Psoas muscle (tissue), 8 donors: Measurements from ENCODE around the gene NPRL2. TPM values are rescaled to one million over a fixed set of nuclear protein-coding genes. Genes with fewer than 3 reads are reported as not detected.

Experiments used
- ATAC-seq, 4 donors: fragments of 200-7000 bp; cut with Tn5 transposase; one replicate each; pipeline ENCODE4 v1.9.1; 2020; ENCODE audit warnings: moderate library complexity in 3 of 4, mild to moderate bottlenecking in 2 of 4
- DNase-seq, 2 donors: peaks; one replicate each; pipeline ENCODE4 v3.0.0-alpha.2; 2020
- H3K27ac ChIP-seq: fragments of 200-600 bp; one replicate; pipeline ENCODE4 v1.8.0; 2022
- H3K27me3 ChIP-seq, 3 donors: fragments of 200-600 bp in 1 of 3; one replicate each; pipeline versions ENCODE4 v1.6.1 to v1.8.0; 2013 to 2022; ENCODE audit warnings: low read length in 2 of 3, mild to moderate bottlenecking in 2 of 3, moderate library complexity in 1 of 3; ENCODE audit not compliant: insufficient read depth in 3 of 3
- H3K36me3 ChIP-seq, 2 donors: fragments of 200-600 bp in 1 of 2; one replicate each; pipeline versions ENCODE4 v1.6.1 to v1.8.0; 2013 to 2022; ENCODE audit warnings: low read depth in 1 of 2, mild to moderate bottlenecking in 1 of 2, moderate library complexity in 1 of 2; ENCODE audit not compliant: insufficient read depth in 1 of 2
- H3K4me1 ChIP-seq: fragments of 200-600 bp; one replicate; pipeline ENCODE4 v1.8.0; 2022
- H3K4me3 ChIP-seq: fragments of 200-600 bp; one replicate; pipeline ENCODE4 v1.8.0; 2022; ENCODE audit warnings: mild to moderate bottlenecking
- H3K9me3 ChIP-seq: fragments of 200-600 bp; one replicate; pipeline ENCODE4 v1.8.0; 2022
- CTCF ChIP-seq: fragments of 200-600 bp; IDR thresholded peaks from one replicate; pipeline ENCODE4 v1.8.0; 2022; ENCODE audit warnings: antibody characterized with exemption
- WGBS, 3 donors: extraction: QIAGEN DNeasy Blood & Tissue Kit; methylation state at CpG; one replicate each; pipeline versions ENCODE4 v1.1.6 to v1.1.7; 2013; 5-methylcytosine and 5-hydroxymethylcytosine counted together
- intact Hi-C, 2 donors: fragments of 100-400 bp; cut with DNase I; formaldehyde crosslinking; loops; one replicate each; pipeline versions ENCODE4 v1.11.0 to v1.14.2; 2022
- polyA plus RNA-seq, 3 donors: library from polyadenylated mRNA; stranded (reverse); fragments of 200-250 nt; gene quantifications; one replicate each; pipeline ENCODE4 v1.2.3, GENCODE V29; 2013
- total RNA-seq, 4 donors: library from RNA; stranded (reverse); fragmentation: NEBNext Ultra II Directional in 2 of 4; extraction: Animal tissue kit (Norgen Biotek cat#: 25700) in 2 of 4; gene quantifications; one replicate each; pipeline versions ENCODE4 v1.2.1 to v1.2.4, GENCODE V29; 2021 to 2023
- donor health status: healthy with polysubstance abuse.
- donor health status: DM: no; HTN: no; CAD: no; lungs with moderate emphysema.
- donor health status: Bipolar disorder and iron deficiency.
- donor health status: healthy.
- donor health status: DM: yes; HTN: yes; CAD: no.
- donor health status: DM: no; HTN: no; CAD: no.
- donor health status: DM: no; HTN: no; CAD: no.
- donor health status: DM: yes; HTN: yes; CAD: no.

NPRL2 gene
- total and polyA plus RNA-seq, 7 donors: 16.1 to 36.6 (median 21.6) TPM

- Histone ChIP-seq H3K27me3 (no peaks in the 10 kb centered on the region), H3K9me3 (no peaks in the 10 kb centered on the region), H3K4me3 (no peak overlapping the region), H3K4me1 (peaks cover 36% of the 10 kb centered on the region), H3K36me3 (peaks cover 0 to 6% of the 10 kb centered on the region in 2 donors), H3K27ac (no peak overlapping the region)
- ATAC-seq (no peak), DNase-seq (no peak)
- TF ChIP-seq CTCF: no peak
- WGBS, 3 donors: 87 to 100% (median 96%) methylated on average over 2 of the region's 2 CpGs
- intact Hi-C loops: no loop called here
These were observed 53.2 kb downstream of the NPRL2 start for GRCh38 chr3:50297384-50297775.

Other genes starting within 250 kb of the NPRL2 start
- gene SEMA3F, start 195.5 kb downstream of the NPRL2 start, total RNA-seq: 10 to 100 TPM in 3 of 4 donors, 1 to 10 TPM in 1; 7.0 to 13.7 (median 12.3) TPM
- 1 to 10 TPM; 4.7 to 7.6 (median 6.8) TPM for gene SEMA3F, start 195.5 kb downstream of the NPRL2 start, polyA plus RNA-seq
- gene GNAT1, start 159.2 kb downstream of the NPRL2 start, total RNA-seq: not detected
- not detected for gene GNAT1, start 159.2 kb downstream of the NPRL2 start, polyA plus RNA-seq
- gene SLC38A3, start 145.5 kb downstream of the NPRL2 start, total RNA-seq: 10 to 100 TPM in 1 of 4 donors, 1 to 10 TPM in 3; 1.7 to 12.7 (median 5.4) TPM
- 1 to 10 TPM in 2 of 3 donors, under 1 TPM in 1; 0.12 to 4.5 (median 1.3) TPM for gene SLC38A3, start 145.5 kb downstream of the NPRL2 start, polyA plus RNA-seq
- 10 to 100 TPM; 55.5 to 93.9 (median 74.8) TPM for gene GNAI2, start 114.6 kb downstream of the NPRL2 start, total RNA-seq
- 10 to 100 TPM; 39.4 to 57.6 (median 50.7) TPM for gene GNAI2, start 114.6 kb downstream of the NPRL2 start, polyA plus RNA-seq
- gene SEMA3B, start 81.6 kb downstream of the NPRL2 start, total RNA-seq: 1 to 10 TPM; 3.1 to 6.8 (median 4.3) TPM
- 1 to 10 TPM; 2.1 to 3.4 (median 2.2) TPM for gene SEMA3B, start 81.6 kb downstream of the NPRL2 start, polyA plus RNA-seq
- 10 to 100 TPM in 1 of 4 donors, 1 to 10 TPM in 2, under 1 TPM in 1; 0.84 to 13.1 (median 1.1) TPM for gene LSMEM2, start 71.7 kb downstream of the NPRL2 start, total RNA-seq
- gene LSMEM2, start 71.7 kb downstream of the NPRL2 start, polyA plus RNA-seq: 1 to 10 TPM in 1 of 3 donors, under 1 TPM in 2; 0.61 to 1.6 (median 0.66) TPM
- gene IFRD2, start 58.3 kb downstream of the NPRL2 start, total RNA-seq: 100 to 1,000 TPM in 3 of 4 donors, 10 to 100 TPM in 1; 77.2 to 145 (median 119) TPM
- gene IFRD2, start 58.3 kb downstream of the NPRL2 start, polyA plus RNA-seq: 100 to 1,000 TPM; 129 to 175 (median 151) TPM
- 1 to 10 TPM in 1 of 4 donors, under 1 TPM in 3; 0.28 to 2.1 (median 0.65) TPM for gene HYAL3, start 51.4 kb downstream of the NPRL2 start, total RNA-seq
- gene HYAL3, start 51.4 kb downstream of the NPRL2 start, polyA plus RNA-seq: 1 to 10 TPM in 2 of 3 donors, under 1 TPM in 1; 0.23 to 3.4 (median 1.2) TPM
- gene NAA80, start 51.4 kb downstream of the NPRL2 start, total RNA-seq: 1 to 10 TPM; 7.9 to 9.7 (median 8.3) TPM
- gene NAA80, start 51.4 kb downstream of the NPRL2 start, polyA plus RNA-seq: 10 to 100 TPM in 1 of 3 donors, 1 to 10 TPM in 2; 6.8 to 12.8 (median 10.0) TPM
- gene HYAL1, start 47.2 kb downstream of the NPRL2 start, total RNA-seq: 10 to 100 TPM in 3 of 4 donors, 1 to 10 TPM in 1; 8.5 to 20.8 (median 13.7) TPM
- gene HYAL1, start 47.2 kb downstream of the NPRL2 start, polyA plus RNA-seq: 10 to 100 TPM in 2 of 3 donors, 1 to 10 TPM in 1; 9.5 to 15.1 (median 13.8) TPM
- gene HYAL2, start 28.0 kb downstream of the NPRL2 start, total RNA-seq: 10 to 100 TPM; 20.6 to 42.8 (median 25.6) TPM
- 10 to 100 TPM; 25.3 to 61.7 (median 41.8) TPM for gene HYAL2, start 28.0 kb downstream of the NPRL2 start, polyA plus RNA-seq
- 10 to 100 TPM; 31.5 to 43.6 (median 33.7) TPM for gene TUSC2, start 22.6 kb downstream of the NPRL2 start, total RNA-seq
- gene TUSC2, start 22.6 kb downstream of the NPRL2 start, polyA plus RNA-seq: 100 to 1,000 TPM in 1 of 3 donors, 10 to 100 TPM in 2; 38.0 to 100 (median 84.9) TPM
- 10 to 100 TPM; 10.1 to 24.2 (median 14.9) TPM for gene RASSF1, start 9.9 kb downstream of the NPRL2 start, total RNA-seq
- gene RASSF1, start 9.9 kb downstream of the NPRL2 start, polyA plus RNA-seq: 10 to 100 TPM; 33.3 to 84.5 (median 37.9) TPM
- under 1 TPM; 0.24 to 0.99 (median 0.57) TPM for gene ZMYND10, start 5.0 kb downstream of the NPRL2 start, total RNA-seq
- gene ZMYND10, start 5.0 kb downstream of the NPRL2 start, polyA plus RNA-seq: under 1 TPM; 0.23 to 0.99 (median 0.51) TPM
- 1 to 10 TPM; 5.7 to 9.2 (median 7.0) TPM for gene CYB561D2, start 87 bp upstream of the NPRL2 start, total RNA-seq
- gene CYB561D2, start 87 bp upstream of the NPRL2 start, polyA plus RNA-seq: 10 to 100 TPM; 14.7 to 34.8 (median 17.5) TPM
- gene TMEM115, start 8.7 kb upstream of the NPRL2 start, total RNA-seq: 10 to 100 TPM; 20.4 to 29.1 (median 23.2) TPM
- 10 to 100 TPM; 29.7 to 49.6 (median 42.7) TPM for gene TMEM115, start 8.7 kb upstream of the NPRL2 start, polyA plus RNA-seq
- gene CACNA2D2, start 152.9 kb upstream of the NPRL2 start, total RNA-seq: 1 to 10 TPM in 2 of 4 donors, under 1 TPM in 2; 0.56 to 1.6 (median 1.2) TPM
- under 1 TPM; 0.14 to 0.83 (median 0.77) TPM for gene CACNA2D2, start 152.9 kb upstream of the NPRL2 start, polyA plus RNA-seq
- 10 to 100 TPM in 3 of 4 donors, 1 to 10 TPM in 1; 7.3 to 30.1 (median 15.2) TPM for gene C3orf18, start 217.0 kb upstream of the NPRL2 start, total RNA-seq
- 10 to 100 TPM; 14.0 to 26.3 (median 18.8) TPM for gene C3orf18, start 217.0 kb upstream of the NPRL2 start, polyA plus RNA-seq
- 10 to 100 TPM in 2 of 4 donors, 1 to 10 TPM in 2; 6.1 to 16.2 (median 9.3) TPM for gene HEMK1, start 218.7 kb upstream of the NPRL2 start, total RNA-seq
- 10 to 100 TPM in 1 of 3 donors, 1 to 10 TPM in 2; 6.4 to 12.8 (median 10.0) TPM for gene HEMK1, start 218.7 kb upstream of the NPRL2 start, polyA plus RNA-seq